ENCODE results near the gene GPR132. TPM values are rescaled to one million over a fixed set of nuclear protein-coding genes. Genes with fewer than 3 reads are reported as not detected.

Gene GPR132
- total RNA-seq, 1 experiment from 2014 or later, result 0.10 TPM

- Histone ChIP-seq H4K20me1 (ENCODE audit: insufficient read depth) (no peaks in the 10 kb centered on the region), H3K4me1 (ENCODE audit: control insufficient read depth in 1 of 2, insufficient read depth in 2 of 2, low read length in 2 of 2) (0 out of 4 replicates have a peak, but pooled peaks cover 0 to 4% of the 10 kb centered on the region in 2 experiments), H3K4me3 (replicated peaks in 1 of 2; ENCODE audit: low read depth in 1 of 2, low read length in 2 of 2) (no peak overlapping the region), H3K9me2 (ENCODE audit: insufficient read depth) (no peaks in the 10 kb centered on the region), H3K4me2 (ENCODE audit: low read length) (no peak overlapping the region), H2AFZ (ENCODE audit: low read depth, low read length, poor library complexity, severe bottlenecking) (no peak overlapping the region), H3K9ac (ENCODE audit: low read length) (no peak overlapping the region), H3K27me3 (ENCODE audit: insufficient read depth, low read length) (no peaks in the 10 kb centered on the region), H3K9me3 (ENCODE audit: control insufficient read depth in 1 of 2, insufficient read depth in 1 of 2, low read depth in 1 of 2, low read length in 2 of 2) (no peaks in the 10 kb centered on the region), H3K79me2 (ENCODE audit: insufficient read depth, low read length) (no peaks in the 10 kb centered on the region), H3K36me3 (ENCODE audit: control insufficient read depth in 1 of 2, insufficient read depth in 2 of 2, low read length in 2 of 2) (no peaks in the 10 kb centered on the region), H3K27ac (ENCODE audit: low read depth, low read length) (no peak overlapping the region)
- intact Hi-C loops (cut with micrococcal nuclease), result no loop called here
- ChIA-PET POLR2A (no interaction called here), CTCF (interaction anchor here (1.2 kb wide), 1 partner anchor 10 kb away, joined by 4 read pairs; no protein-coding TSS in a partner anchor), RAD21 (ENCODE audit: low non-redundant PET in 1 of 2, low total read pairs in 2 of 2, uncharacterized antibody in 2 of 2, unreplicated experiment in 2 of 2) (no interaction called here)
- ATAC-seq (no peak), DNase-seq (ENCODE audit: low read depth, low spot score) (no peak)
- BruUV-seq (replicated peaks), result no TSS peak
- TF ChIP-seq EZH2 (IDR thresholded peaks at IDR 0.05) (no peak), TCF7L2 (IDR thresholded peaks at IDR 0.05; ENCODE audit: borderline replicate concordance, extremely low read depth, insufficient read depth, insufficient read length) (no peak), FOSL1 (IDR thresholded peaks at IDR 0.05; ENCODE audit: low read depth) (no peak), ZBTB33 (IDR thresholded peaks at IDR 0.05; ENCODE audit: extremely low read depth, insufficient replicate concordance, low read length) (no peak), CBX3 (IDR thresholded peaks at IDR 0.05; ENCODE audit: low read depth) (no peak), SP1 (IDR thresholded peaks at IDR 0.05; ENCODE audit: low read depth) (no peak), CTCF (IDR thresholded peaks at IDR 0.05 in 2 of 3, conservative IDR thresholded peaks at IDR 0.05 in 1 of 3; ENCODE audit: borderline replicate concordance in 1 of 3, insufficient read depth in 1 of 3, low read depth in 2 of 3, low read length in 2 of 3) (no peak), SRF (IDR thresholded peaks at IDR 0.05; ENCODE audit: low read depth) (no peak), CEBPB (IDR thresholded peaks at IDR 0.05; ENCODE audit: low read depth) (no peak), ZFX (IDR thresholded peaks at IDR 0.05) (no peak), ATF3 (IDR thresholded peaks at IDR 0.05) (no peak), SIN3A (IDR thresholded peaks at IDR 0.05; ENCODE audit: low read depth) (no peak)
Observed at GRCh38 chr14:105056303-105056831, 8.9 kb downstream of the GPR132 start.
